GM12873 (cell line): ENCODE data around the gene DGCR8.

Source experiments
- TF ChIP-seq, protein P1 (sequence below): IDR thresholded peaks from 2 replicates; pipeline ENCODE4 v1.5.1; 2012; ENCODE audit warnings: low read depth, mild to moderate bottlenecking, moderate library complexity, low read length, control low read depth; ENCODE audit not compliant: insufficient read depth; ENCODE audit errors: missing control alignments

Gene DGCR8

DNA sequence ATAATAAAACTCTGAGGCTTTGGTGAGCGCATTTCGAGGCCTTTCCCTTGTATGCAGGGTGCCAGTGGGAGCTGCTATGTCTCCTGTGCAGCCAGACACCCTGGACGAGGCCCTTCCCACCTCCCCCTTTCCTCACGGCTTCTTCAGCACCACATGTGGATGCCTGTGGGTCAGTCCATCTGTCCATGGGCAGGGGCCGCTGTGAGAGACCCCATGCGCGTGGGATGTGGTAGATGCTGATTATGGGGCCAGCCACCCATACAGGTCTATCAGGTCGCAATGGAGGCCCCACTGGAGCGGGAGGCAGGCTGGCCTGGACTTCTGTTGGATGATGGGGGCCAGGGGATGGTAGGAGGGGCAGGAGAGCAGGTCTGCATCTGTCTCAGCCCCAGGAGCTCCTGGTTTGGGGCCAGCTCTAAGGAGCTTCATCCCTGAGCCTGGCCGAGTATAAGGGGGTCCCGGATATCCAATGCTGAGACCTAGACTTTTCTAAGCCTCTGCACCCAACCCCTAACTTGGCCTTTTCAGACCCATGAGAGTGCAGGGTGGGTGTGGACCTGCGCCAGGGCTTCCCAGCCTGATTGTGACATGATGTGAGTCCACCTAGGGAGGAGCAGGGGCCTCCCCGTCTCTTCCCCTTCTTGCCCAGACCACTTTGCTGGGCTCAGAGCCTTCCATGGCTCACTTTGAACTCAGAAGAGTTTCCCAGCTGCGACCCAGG lies 14.0 kb upstream of the DGCR8 start:
- TF ChIP-seq, protein P1, sequence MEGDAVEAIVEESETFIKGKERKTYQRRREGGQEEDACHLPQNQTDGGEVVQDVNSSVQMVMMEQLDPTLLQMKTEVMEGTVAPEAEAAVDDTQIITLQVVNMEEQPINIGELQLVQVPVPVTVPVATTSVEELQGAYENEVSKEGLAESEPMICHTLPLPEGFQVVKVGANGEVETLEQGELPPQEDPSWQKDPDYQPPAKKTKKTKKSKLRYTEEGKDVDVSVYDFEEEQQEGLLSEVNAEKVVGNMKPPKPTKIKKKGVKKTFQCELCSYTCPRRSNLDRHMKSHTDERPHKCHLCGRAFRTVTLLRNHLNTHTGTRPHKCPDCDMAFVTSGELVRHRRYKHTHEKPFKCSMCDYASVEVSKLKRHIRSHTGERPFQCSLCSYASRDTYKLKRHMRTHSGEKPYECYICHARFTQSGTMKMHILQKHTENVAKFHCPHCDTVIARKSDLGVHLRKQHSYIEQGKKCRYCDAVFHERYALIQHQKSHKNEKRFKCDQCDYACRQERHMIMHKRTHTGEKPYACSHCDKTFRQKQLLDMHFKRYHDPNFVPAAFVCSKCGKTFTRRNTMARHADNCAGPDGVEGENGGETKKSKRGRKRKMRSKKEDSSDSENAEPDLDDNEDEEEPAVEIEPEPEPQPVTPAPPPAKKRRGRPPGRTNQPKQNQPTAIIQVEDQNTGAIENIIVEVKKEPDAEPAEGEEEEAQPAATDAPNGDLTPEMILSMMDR = no peak

DNA sequence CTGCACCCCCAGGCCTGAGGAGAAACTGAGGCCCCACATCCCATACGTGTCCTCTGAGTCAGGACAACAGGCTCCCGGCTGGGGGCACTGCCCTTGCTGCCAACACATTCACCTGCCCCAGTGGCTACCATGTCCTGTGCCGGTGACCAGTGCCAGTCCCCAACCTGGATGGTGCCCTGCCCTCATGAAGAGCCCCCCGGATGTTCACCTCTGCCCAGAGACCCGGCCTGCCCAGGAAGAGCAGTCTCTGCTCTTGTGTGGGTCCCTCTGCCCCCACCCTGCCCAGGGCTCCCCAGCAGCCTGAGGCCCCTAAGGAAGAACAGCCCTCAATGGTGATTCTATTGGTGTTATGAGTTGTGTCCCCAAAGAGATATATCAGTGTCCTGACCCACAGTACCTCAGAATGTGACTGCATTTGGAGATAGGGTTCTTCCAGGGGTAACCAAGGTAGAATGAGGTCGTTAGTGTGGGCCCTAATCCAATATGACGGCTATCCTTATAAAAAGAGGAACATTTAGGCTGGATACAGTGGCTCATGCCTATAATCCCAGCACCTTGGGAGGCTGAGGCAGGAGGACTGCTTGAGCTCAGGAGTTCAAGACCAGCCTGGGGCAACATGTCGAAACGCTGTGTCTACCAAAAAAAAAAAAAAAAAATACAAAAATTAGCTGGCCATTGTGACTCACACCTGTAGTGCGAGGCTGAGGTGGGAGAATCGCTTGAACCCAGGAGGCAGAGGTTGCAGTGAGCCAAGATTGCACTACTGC lies 13.2 kb upstream of the DGCR8 start:
- TF ChIP-seq, protein P1 = no peak

DNA sequence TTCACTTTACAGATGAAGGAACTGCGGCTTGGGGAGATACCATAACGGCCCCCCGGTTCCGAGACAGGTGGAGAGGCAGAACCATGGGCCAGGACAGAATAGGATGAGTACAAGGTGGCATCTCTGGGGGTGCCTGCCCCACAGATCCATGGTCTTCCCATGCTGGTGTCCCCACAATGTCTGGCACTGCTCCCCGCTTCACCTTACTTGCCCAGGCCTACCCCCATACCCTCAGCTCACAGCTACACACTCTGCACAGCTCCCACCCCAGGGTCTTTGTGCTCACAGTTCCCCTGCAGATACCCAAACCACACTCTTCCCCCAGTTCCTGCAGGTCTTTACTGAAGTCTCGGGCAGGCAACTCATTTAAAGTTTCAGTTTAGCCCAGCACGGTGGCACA lies 11.4 kb upstream of the DGCR8 start:
- TF ChIP-seq, protein P1 = no peak

DNA sequence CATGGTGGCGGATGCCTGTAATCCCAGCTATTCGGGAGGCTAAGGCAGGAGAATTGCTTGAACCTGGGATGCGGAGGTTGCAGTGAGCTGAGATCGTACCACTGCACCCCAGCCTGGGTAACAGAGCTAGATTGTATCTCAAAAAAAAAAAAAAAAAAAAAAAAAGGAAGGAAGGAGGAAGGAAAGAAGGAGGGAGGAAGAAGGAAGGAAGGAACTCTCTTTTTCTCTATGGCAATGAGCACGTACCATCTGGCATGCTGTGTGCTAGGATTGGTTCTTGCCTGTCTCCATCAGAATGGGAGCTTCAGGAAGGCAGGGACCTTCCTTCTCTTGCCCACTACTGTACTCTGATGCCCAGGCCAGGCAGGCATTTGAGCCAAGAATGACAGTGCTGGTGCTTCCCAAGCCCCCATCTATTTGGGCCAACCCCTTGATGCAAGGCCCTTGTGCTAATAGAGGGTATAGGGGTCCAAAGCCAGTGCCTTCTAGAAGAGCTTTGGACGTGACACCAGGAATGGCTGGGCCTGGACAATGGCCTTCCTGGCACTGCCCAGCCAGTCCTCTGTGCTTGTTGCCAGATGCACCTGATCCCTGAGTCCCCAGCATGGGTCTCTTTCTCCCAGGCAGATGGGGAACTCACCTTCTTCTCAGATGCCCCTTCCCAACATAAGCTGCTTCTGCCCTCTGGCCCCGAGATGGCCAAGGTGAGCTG lies 10.6 kb upstream of the DGCR8 start:
- TF ChIP-seq, protein P1 = no peak

DNA sequence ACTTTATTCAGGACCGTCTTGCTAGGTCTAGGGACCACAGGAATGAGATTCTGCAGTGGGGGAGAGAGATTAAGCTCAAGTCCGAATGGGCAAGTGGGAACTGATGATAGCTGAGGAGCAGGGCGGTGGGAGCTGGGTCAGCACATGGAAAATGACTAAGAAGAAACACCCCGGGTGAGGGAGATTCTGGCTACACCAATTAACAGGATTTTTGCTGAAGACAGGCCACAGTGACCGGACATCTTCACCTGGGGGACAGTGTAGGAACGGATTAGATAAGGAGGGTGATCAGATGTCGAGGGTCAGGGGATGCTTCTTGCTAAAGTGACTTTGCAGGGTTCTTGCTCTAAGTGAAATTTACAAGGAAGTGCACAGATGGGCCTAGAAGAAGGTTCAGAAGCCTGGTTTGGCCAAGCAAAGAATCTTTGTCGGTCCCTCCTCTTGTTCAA lies 8.5 kb upstream of the DGCR8 start:
- TF ChIP-seq, protein P1 = no peak

DNA sequence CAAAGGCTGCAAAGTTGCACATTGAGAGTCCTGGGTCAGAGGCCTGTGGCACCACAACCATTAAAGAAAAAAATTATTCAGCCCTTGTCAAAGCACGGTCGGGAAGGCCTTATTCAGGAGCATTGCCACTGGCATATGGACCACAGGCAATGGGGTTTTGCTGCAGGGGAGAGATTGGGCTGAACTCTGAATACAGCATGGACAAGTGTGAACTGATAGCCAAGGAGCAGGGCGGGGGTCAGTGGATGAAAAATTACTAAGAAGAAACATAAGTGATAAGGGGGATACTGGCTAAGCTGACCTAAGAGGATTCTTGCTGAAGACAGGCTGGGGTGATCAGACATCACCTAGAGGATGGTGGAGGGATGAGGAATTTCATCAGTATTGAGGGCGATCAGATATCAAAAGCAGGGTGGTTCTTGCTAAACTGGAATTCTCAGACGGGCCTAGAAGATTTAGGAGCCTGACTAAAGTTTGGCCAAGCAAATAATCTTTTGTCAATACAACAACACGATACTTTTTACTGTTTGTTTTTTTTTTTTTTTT lies 3.3 kb upstream of the DGCR8 start:
- TF ChIP-seq, protein P1 = no peak

DNA sequence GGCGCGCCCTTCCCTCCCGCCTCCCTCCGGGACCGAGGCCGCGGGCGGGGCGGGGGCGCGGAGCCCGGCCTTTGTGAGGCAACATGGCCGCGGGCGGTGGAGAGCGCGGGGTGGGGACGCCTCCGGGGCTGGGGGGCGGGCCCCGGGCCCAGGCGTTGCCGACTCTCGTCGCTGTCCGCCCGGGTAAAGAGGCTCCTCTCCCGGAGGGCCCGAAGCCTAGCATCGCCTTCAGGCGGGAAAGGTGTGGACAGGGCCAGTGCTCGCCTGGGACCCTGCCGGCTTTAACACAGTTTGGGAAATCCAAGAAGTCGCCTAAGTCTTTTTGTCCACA lies 369 bp downstream of the DGCR8 start:
- TF ChIP-seq, protein P1 = no peak
